OCI-LY7 (cell line): ENCODE data around the gene UBTD1. TPM values are rescaled to one million over a fixed set of nuclear protein-coding genes. Genes with fewer than 3 reads are reported as not detected.

ENCODE experiments used
- BruUV-seq: library from RNA; stranded (reverse); fragments of 400-500 nt; replicated peaks from 2 replicates; lab custom pipeline; 2021; lab: Mats Ljungman, UMichigan
- CTCF ChIA-PET: fragments of 300-600 bp; sonication (Branson Sonifier 250); formaldehyde crosslinking; loops from one replicate; lab custom pipeline; 2022; ENCODE audit warnings: antibody characterized with exemption; ENCODE audit not compliant: unreplicated experiment; lab: Charles Lee
- POLR2A ChIA-PET: fragments of 300-600 bp; sonication (Branson Sonifier 250); formaldehyde crosslinking; loops from one replicate; lab custom pipeline; 2022; ENCODE audit warnings: antibody characterized with exemption; lab: Charles Lee
- DNase-seq: peaks from one replicate; pipeline ENCODE4 v3.0.0-alpha.2; 2015; ENCODE audit warnings: low spot score
- H2AFZ ChIP-seq: fragments of 200-600 bp; sonication (generic), shearing (Covaris generic); 2 replicates; pipeline ENCODE4 v1.6.1; 2014; ENCODE audit warnings: mild to moderate bottlenecking, antibody characterized with exemption, low read length, moderate library complexity
- H3K27ac ChIP-seq: fragments of 200-600 bp; sonication (generic); 2 replicates; pipeline ENCODE4 v1.5.1; 2014; ENCODE audit warnings: mixed run types, low read depth, mild to moderate bottlenecking, moderate library complexity, low read length, inconsistent platforms; ENCODE audit not compliant: poor library complexity, severe bottlenecking
- H3K36me3 ChIP-seq: fragments of 200-600 bp; sonication (generic); 2 replicates; pipeline ENCODE4 v1.6.1; 2014; ENCODE audit warnings: mild to moderate bottlenecking, antibody characterized with exemption, low read length, moderate library complexity, mixed read lengths; ENCODE audit not compliant: insufficient read depth
- H3K4me1 ChIP-seq: fragments of 200-600 bp; sonication (generic); 2 replicates; pipeline ENCODE4 v1.5.1; 2014; ENCODE audit warnings: mild to moderate bottlenecking, low read length; ENCODE audit not compliant: insufficient read depth, poor library complexity, severe bottlenecking
- H3K4me2 ChIP-seq: fragments of 200-600 bp; sonication (generic); 2 replicates; pipeline ENCODE4 v1.6.1; 2014; ENCODE audit warnings: mild to moderate bottlenecking, low read length
- H3K4me3 ChIP-seq: fragments of 200-600 bp; sonication (generic); 2 replicates; pipeline ENCODE4 v1.5.1; 2014; ENCODE audit warnings: mild to moderate bottlenecking, low read depth, low read length; ENCODE audit not compliant: poor library complexity, severe bottlenecking
- H3K79me2 ChIP-seq: fragments of 200-600 bp; sonication (generic); 2 replicates; pipeline ENCODE4 v1.6.1; 2016; ENCODE audit warnings: low read depth, mild to moderate bottlenecking, low read length, moderate library complexity, mixed read lengths; ENCODE audit not compliant: insufficient read depth
- H3K9me2 ChIP-seq: fragments of 200-600 bp; sonication (generic); 2 replicates; pipeline ENCODE4 v1.6.1; 2016; ENCODE audit warnings: mild to moderate bottlenecking, low read length, mixed read lengths; ENCODE audit not compliant: insufficient read depth
- H3K9me3 ChIP-seq: fragments of 200-600 bp; sonication (generic); 2 replicates; pipeline ENCODE4 v1.6.1; 2014; ENCODE audit warnings: mild to moderate bottlenecking, mixed run types, low read length, mixed read lengths
- H4K20me1 ChIP-seq: fragments of 200-600 bp; sonication (generic); 2 replicates; pipeline ENCODE4 v1.6.1; 2014; ENCODE audit warnings: mild to moderate bottlenecking, antibody characterized with exemption, low read length, moderate library complexity, mixed read lengths; ENCODE audit not compliant: insufficient read depth
- CTCF ChIP-seq: fragments of 200-600 bp; sonication (generic); conservative IDR thresholded peaks from 2 replicates; pipeline ENCODE4 v1.5.1; 2014; ENCODE audit warnings: mild to moderate bottlenecking, antibody characterized with exemption, low read length, moderate library complexity, mixed read lengths
- EZH2phosphoT487 ChIP-seq: fragments of 200-600 bp; sonication (generic); IDR thresholded peaks from 2 replicates; pipeline ENCODE4 v1.6.1; 2018; ENCODE audit warnings: low read depth, borderline replicate concordance, mild to moderate bottlenecking, mixed run types, antibody characterized with exemption, low read length, moderate library complexity, mixed read lengths
- intact Hi-C: fragments of 100-400 bp; cut with micrococcal nuclease; formaldehyde crosslinking; loops from one replicate; pipeline ENCODE4 v1.10.0; 2022; ENCODE audit not compliant: unreplicated experiment
- total RNA-seq, 2 experiments: library from RNA; depleted of rRNA in 1 of 2; stranded (reverse); fragments of >200 nt in 1 of 2; shearing (Covaris generic) in 1 of 2; gene quantifications; 2 replicates each; pipeline ENCODE4 v1.2.3, GENCODE V29; 2014 to 2022

UBTD1 gene
- total RNA-seq, 2 experiments from 2014 or later: 1.4 to 2.2 TPM

- Histone ChIP-seq H4K20me1 (no peaks in the 10 kb centered on the region), H3K79me2 (no peaks in the 10 kb centered on the region), H3K9me2 (no peaks in the 10 kb centered on the region), H3K36me3 (no peaks in the 10 kb centered on the region), H2AFZ (no peak overlapping the region), H3K4me1 (peaks cover 7% of the 10 kb centered on the region), H3K27ac (no peak overlapping the region), H3K9me3 (no peaks in the 10 kb centered on the region), H3K4me3 (no peak overlapping the region), H3K4me2 (no peak overlapping the region)
- TF ChIP-seq CTCF (no peak), EZH2phosphoT487 (no peak)
- no TSS peak for BruUV-seq
- intact Hi-C loops: no loop called here
- CTCF ChIA-PET: no interaction called here
- POLR2A ChIA-PET: interaction anchor here (0.6 kb wide), 2 partner anchors 21 to 91 kb away, joined by 3 to 4 read pairs; no protein-coding TSS in a partner anchor
- DNase-seq: no peak
These were observed 97.7 kb downstream of the UBTD1 start for GRCh38 chr10:97596101-97597082.

GRCh38 chr10:97597778-97598177 is 99.1 kb downstream of the UBTD1 start:
- ChIA-PET CTCF (no interaction called here), POLR2A (no interaction called here)
- intact Hi-C loops: no loop called here
- TF ChIP-seq CTCF (no peak), EZH2phosphoT487 (no peak)
- Histone ChIP-seq H3K4me1 (no peaks in the 10 kb centered on the region), H3K9me3 (no peaks in the 10 kb centered on the region), H4K20me1 (no peaks in the 10 kb centered on the region), H3K9me2 (no peaks in the 10 kb centered on the region), H3K36me3 (no peaks in the 10 kb centered on the region), H3K27ac (no peak overlapping the region), H2AFZ (no peak overlapping the region), H3K4me3 (no peak overlapping the region), H3K79me2 (no peaks in the 10 kb centered on the region), H3K4me2 (no peak overlapping the region)
- BruUV-seq: no TSS peak
- DNase-seq: no peak
